PC-9 (cell line): Measurements from ENCODE around the gene ADAMTS19. TPM values are rescaled to one million over a fixed set of nuclear protein-coding genes. Genes with fewer than 3 reads are reported as not detected.

Experiments used
- BruUV-seq: library from RNA; stranded (reverse); fragments of 400-500 nt; replicated peaks from 2 replicates; lab custom pipeline; 2021; lab: Mats Ljungman, UMichigan
- CTCF ChIA-PET: fragments of 300-600 bp; sonication (Branson Sonifier 250); formaldehyde crosslinking; loops from one replicate; lab custom pipeline; 2022; ENCODE audit warnings: antibody characterized with exemption; lab: Charles Lee
- POLR2A ChIA-PET: fragments of 300-600 bp; sonication (Branson Sonifier 250); formaldehyde crosslinking; loops from one replicate; lab custom pipeline; 2022; ENCODE audit warnings: antibody characterized with exemption; ENCODE audit not compliant: unreplicated experiment; lab: Charles Lee
- DNase-seq, 2 experiments: peaks; one replicate each; pipeline versions ENCODE4 v3.0.0 to v3.0.0-alpha.2; 2015 to 2022; ENCODE audit warnings: mixed read lengths in 1 of 2
- H2AFZ ChIP-seq: fragments of 200-600 bp; sonication (generic); 2 replicates; pipeline ENCODE4 v1.8.1; 2017; ENCODE audit warnings: antibody characterized with exemption
- H3F3A ChIP-seq: fragments of 200-600 bp; sonication (generic); 2 replicates; pipeline ENCODE4 v1.8.1; 2017; ENCODE audit warnings: antibody characterized with exemption, mild to moderate bottlenecking, low read depth; ENCODE audit not compliant: insufficient read depth
- H3K27ac ChIP-seq: fragments of 200-600 bp; sonication (generic); 2 replicates; pipeline ENCODE4 v1.6.1; 2016; ENCODE audit warnings: mixed run types
- H3K27me3 ChIP-seq: fragments of 200-600 bp; sonication (generic); 2 replicates; pipeline ENCODE4 v1.6.1; 2016; ENCODE audit warnings: low read depth, mixed run types; ENCODE audit not compliant: insufficient read depth
- H3K36me3 ChIP-seq: fragments of 200-600 bp; sonication (generic); 2 replicates; pipeline ENCODE4 v1.6.1; 2016; ENCODE audit warnings: low read depth, mixed run types
- H3K4me1 ChIP-seq: fragments of 200-600 bp; sonication (generic); replicated peaks from 2 replicates; pipeline ENCODE4 v1.6.1; 2016; ENCODE audit warnings: mixed run types; ENCODE audit not compliant: insufficient read depth
- H3K4me2 ChIP-seq: fragments of 200-600 bp; sonication (generic); 2 replicates; pipeline ENCODE4 v1.6.1; 2017; ENCODE audit warnings: mixed run types
- H3K4me3 ChIP-seq: fragments of 200-600 bp; sonication (generic); 2 replicates; pipeline ENCODE4 v1.6.1; 2016; ENCODE audit warnings: mixed run types
- H3K79me2 ChIP-seq: fragments of 200-600 bp; sonication (generic); 2 replicates; pipeline ENCODE4 v1.6.1; 2017; ENCODE audit warnings: low read depth, mixed run types
- H3K9me2 ChIP-seq: fragments of 200-600 bp; sonication (generic); 2 replicates; pipeline ENCODE4 v1.8.1; 2017; ENCODE audit warnings: mild to moderate bottlenecking; ENCODE audit not compliant: insufficient read depth
- H3K9me3 ChIP-seq: fragments of 200-600 bp; sonication (generic); 2 replicates; pipeline ENCODE4 v1.8.1; 2016; ENCODE audit warnings: low read depth; ENCODE audit not compliant: insufficient read depth
- H4K20me1 ChIP-seq: fragments of 200-600 bp; sonication (generic); 2 replicates; pipeline ENCODE4 v1.8.1; 2017; ENCODE audit not compliant: insufficient read depth
- EZH2 ChIP-seq: fragments of 200-600 bp; sonication (generic); IDR thresholded peaks from 2 replicates; pipeline ENCODE4 v1.8.0; 2017; ENCODE audit warnings: antibody characterized with exemption, low read depth
- intact Hi-C: fragments of 100-400 bp; cut with micrococcal nuclease; formaldehyde crosslinking; loops from one replicate; pipeline ENCODE4 v1.10.0; 2022; ENCODE audit not compliant: unreplicated experiment
- total RNA-seq: library from RNA; stranded (reverse); gene quantifications from 2 replicates; pipeline ENCODE4 v1.2.3, GENCODE V29; 2021
- TF ChIP-seq, protein P1 (sequence below): fragments of 200-600 bp; sonication (generic); conservative IDR thresholded peaks from 2 replicates; pipeline ENCODE4 v1.6.1; 2017; ENCODE audit warnings: mixed run types, antibody characterized with exemption, mild to moderate bottlenecking, moderate library complexity

ADAMTS19 gene
- total RNA-seq, 1 experiment from 2014 or later = not detected

DNA sequence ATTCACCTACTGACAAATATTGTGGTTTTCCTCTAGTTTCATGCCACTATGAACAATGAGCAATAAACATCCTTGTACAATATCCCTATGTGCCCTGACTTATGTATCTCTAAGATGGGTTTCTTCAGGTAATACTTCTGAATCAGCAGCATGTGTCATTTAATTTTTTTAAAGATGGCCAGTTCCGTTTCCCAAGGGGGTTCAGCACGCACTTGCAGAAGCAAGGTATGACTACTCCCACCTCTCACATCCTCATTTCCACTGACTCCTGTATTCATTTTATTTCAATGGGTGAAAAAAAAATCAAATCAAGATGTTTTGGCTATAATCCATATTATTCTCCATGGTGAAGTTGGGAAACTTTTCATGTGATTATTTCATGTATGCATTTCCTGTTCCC lies 14.7 kb upstream of the ADAMTS19 start:
- Histone ChIP-seq H2AFZ (no peak overlapping the region), H3K79me2 (no peaks in the 10 kb centered on the region), H3K4me2 (no peak overlapping the region), H3K27ac (no peak overlapping the region), H3K9me2 (no peaks in the 10 kb centered on the region), H3K4me1 (no peaks in the 10 kb centered on the region), H3K36me3 (no peaks in the 10 kb centered on the region), H3K4me3 (no peak overlapping the region), H3F3A (no peaks in the 10 kb centered on the region), H3K27me3 (no peaks in the 10 kb centered on the region), H3K9me3 (no peaks in the 10 kb centered on the region), H4K20me1 (no peaks in the 10 kb centered on the region)
- CTCF ChIA-PET = no interaction called here
- POLR2A ChIA-PET = no interaction called here
- BruUV-seq = no TSS peak
- intact Hi-C loops = no loop called here
- TF ChIP-seq, protein P1, sequence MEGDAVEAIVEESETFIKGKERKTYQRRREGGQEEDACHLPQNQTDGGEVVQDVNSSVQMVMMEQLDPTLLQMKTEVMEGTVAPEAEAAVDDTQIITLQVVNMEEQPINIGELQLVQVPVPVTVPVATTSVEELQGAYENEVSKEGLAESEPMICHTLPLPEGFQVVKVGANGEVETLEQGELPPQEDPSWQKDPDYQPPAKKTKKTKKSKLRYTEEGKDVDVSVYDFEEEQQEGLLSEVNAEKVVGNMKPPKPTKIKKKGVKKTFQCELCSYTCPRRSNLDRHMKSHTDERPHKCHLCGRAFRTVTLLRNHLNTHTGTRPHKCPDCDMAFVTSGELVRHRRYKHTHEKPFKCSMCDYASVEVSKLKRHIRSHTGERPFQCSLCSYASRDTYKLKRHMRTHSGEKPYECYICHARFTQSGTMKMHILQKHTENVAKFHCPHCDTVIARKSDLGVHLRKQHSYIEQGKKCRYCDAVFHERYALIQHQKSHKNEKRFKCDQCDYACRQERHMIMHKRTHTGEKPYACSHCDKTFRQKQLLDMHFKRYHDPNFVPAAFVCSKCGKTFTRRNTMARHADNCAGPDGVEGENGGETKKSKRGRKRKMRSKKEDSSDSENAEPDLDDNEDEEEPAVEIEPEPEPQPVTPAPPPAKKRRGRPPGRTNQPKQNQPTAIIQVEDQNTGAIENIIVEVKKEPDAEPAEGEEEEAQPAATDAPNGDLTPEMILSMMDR = no peak
- TF ChIP-seq EZH2 = no peak
- no peak for DNase-seq

GRCh38 chr5:129447968-129448367 lies 12.1 kb upstream of the ADAMTS19 start:
- Histone ChIP-seq H3K4me3 (no peak overlapping the region), H3K4me1 (no peaks in the 10 kb centered on the region), H3K36me3 (no peaks in the 10 kb centered on the region), H3K9me3 (no peaks in the 10 kb centered on the region), H2AFZ (no peak overlapping the region), H3F3A (no peaks in the 10 kb centered on the region), H4K20me1 (no peaks in the 10 kb centered on the region), H3K9me2 (no peaks in the 10 kb centered on the region), H3K4me2 (no peak overlapping the region), H3K27ac (no peak overlapping the region), H3K79me2 (no peaks in the 10 kb centered on the region), H3K27me3 (no peaks in the 10 kb centered on the region)
- TF ChIP-seq, protein P1 = no peak
- TF ChIP-seq EZH2 = no peak
- POLR2A ChIA-PET = no interaction called here
- no TSS peak for BruUV-seq
- CTCF ChIA-PET = no interaction called here
- no peak for DNase-seq
- intact Hi-C loops = no loop called here

- DNase-seq = no peak
- Histone ChIP-seq H4K20me1 (no peaks in the 10 kb centered on the region), H3K79me2 (no peaks in the 10 kb centered on the region), H3K9me2 (no peaks in the 10 kb centered on the region), H3K36me3 (no peaks in the 10 kb centered on the region), H2AFZ (no peak overlapping the region), H3F3A (no peaks in the 10 kb centered on the region), H3K4me1 (no peaks in the 10 kb centered on the region), H3K27me3 (no peaks in the 10 kb centered on the region), H3K9me3 (no peaks in the 10 kb centered on the region), H3K4me3 (no peak overlapping the region), H3K4me2 (no peak overlapping the region), H3K27ac (no peak overlapping the region)
- intact Hi-C loops = no loop called here
- CTCF ChIA-PET = no interaction called here
- BruUV-seq = no TSS peak
- TF ChIP-seq EZH2 = no peak
- TF ChIP-seq, protein P1 = no peak
- POLR2A ChIA-PET = no interaction called here
These were observed 11.4 kb upstream of the ADAMTS19 start for GRCh38 chr5:129448654-129449053.
